ENCODE data around the gene VCL.

GRCh38 chr10:74139981-74140380 is 142.1 kb downstream of the VCL start:
- TF ChIP-seq CTCF (conservative IDR thresholded peaks at IDR 0.05; ENCODE audit: low read depth, low read length) (no peak), EZH2 (IDR thresholded peaks at IDR 0.05; ENCODE audit: borderline replicate concordance, low read depth, low read length, poor library complexity, severe bottlenecking) (no peak)

Measured in A673 (cell line).